WTC11 (cell line): ENCODE data around the gene NAT8L. TPM values are rescaled to one million over a fixed set of nuclear protein-coding genes. Genes with fewer than 3 reads are reported as not detected.
A peak's percentile ranks its signal among the peaks of the same experiment; 100 is the strongest.

Source experiments
- ATAC-seq: fragments of 200-7000 bp; cut with Tn5 transposase; 2 replicates; pipeline ENCODE4 v1.10.0; 2021; ENCODE audit warnings: mild to moderate bottlenecking, moderate library complexity
- CTCF ChIA-PET: fragments of 300-600 bp; sonication (Branson Sonifier 250); formaldehyde crosslinking; loops from one replicate; lab custom pipeline; 2021; ENCODE audit warnings: antibody characterized with exemption; lab: Charles Lee
- POLR2A ChIA-PET: fragments of 350-600 bp; sonication (Branson Sonifier 250); formaldehyde crosslinking; loops from one replicate; lab custom pipeline; 2021; ENCODE audit warnings: antibody characterized with exemption; lab: Charles Lee
- DNase-seq: peaks from one replicate; pipeline ENCODE4 v3.0.0; 2021; ENCODE audit warnings: low spot score
- H3K27ac Mint-ChIP-seq: 2 replicates; pipeline ENCODE4 v1.8.0; 2021; ENCODE audit warnings: mixed read lengths
- H3K27me3 Mint-ChIP-seq: 2 replicates; pipeline ENCODE4 v1.8.0; 2021; ENCODE audit warnings: low read depth, mild to moderate bottlenecking, moderate library complexity, mixed read lengths
- H3K36me3 Mint-ChIP-seq: 2 replicates; pipeline ENCODE4 v1.8.0; 2021; ENCODE audit warnings: mixed read lengths
- H3K4me1 Mint-ChIP-seq: 2 replicates; pipeline ENCODE4 v1.8.0; 2022; ENCODE audit warnings: mixed read lengths
- H3K4me3 Mint-ChIP-seq: 2 replicates; pipeline ENCODE4 v1.8.0; 2021; ENCODE audit warnings: mild to moderate bottlenecking, moderate library complexity, mixed read lengths
- H3K9me3 Mint-ChIP-seq: 2 replicates; pipeline ENCODE4 v1.8.0; 2021; ENCODE audit warnings: mixed read lengths
- CBFB ChIP-seq: sonication (generic); formaldehyde crosslinking; IDR thresholded peaks from 2 replicates; pipeline ENCODE4 v1.8.1; 2022; ENCODE audit warnings: mild to moderate bottlenecking, low read depth, missing genetic modification reagents
- GTF2I ChIP-seq: fragments of 250-450 bp; sonication (Bioruptor Pico); conservative IDR thresholded peaks from 2 replicates; pipeline ENCODE4 v1.4.0; 2021; ENCODE audit warnings: mild to moderate bottlenecking
- IRF2 ChIP-seq: sonication (generic); formaldehyde crosslinking; IDR thresholded peaks from 2 replicates; pipeline ENCODE4 v1.8.0; 2022; ENCODE audit warnings: low read depth, missing genetic modification reagents, borderline replicate concordance
- TEAD1 ChIP-seq: sonication (generic); formaldehyde crosslinking; IDR thresholded peaks from 2 replicates; pipeline ENCODE4 v1.8.0; 2022; ENCODE audit warnings: mild to moderate bottlenecking, missing genetic modification reagents
- TEAD4 ChIP-seq: sonication (generic); formaldehyde crosslinking; IDR thresholded peaks from 2 replicates; pipeline ENCODE4 v1.8.0; 2022; ENCODE audit warnings: mild to moderate bottlenecking, missing genetic modification reagents
- ZMAT4 ChIP-seq: fragments of 250-450 bp; sonication (Bioruptor Pico); IDR thresholded peaks from 2 replicates; pipeline ENCODE4 v1.9.0; 2021; ENCODE audit warnings: mild to moderate bottlenecking
- ZNF219 ChIP-seq: sonication (generic); formaldehyde crosslinking; IDR thresholded peaks from 2 replicates; pipeline ENCODE4 v1.8.0; 2023; ENCODE audit warnings: missing genetic modification reagents, mild to moderate bottlenecking, borderline replicate concordance
- ZNF232 ChIP-seq: sonication (generic); formaldehyde crosslinking; IDR thresholded peaks from 2 replicates; pipeline ENCODE4 v1.8.0; 2022; ENCODE audit warnings: mild to moderate bottlenecking, missing genetic modification reagents
- total RNA-seq: library from RNA; stranded (reverse); gene quantifications from 3 replicates; pipeline ENCODE4 v1.2.3, GENCODE V29; 2021
- TF ChIP-seq, protein P1 (sequence below): sonication (generic); formaldehyde crosslinking; IDR thresholded peaks from 2 replicates; pipeline ENCODE4 v1.8.0; 2022; ENCODE audit warnings: missing genetic modification reagents
- TF ChIP-seq, protein P2 (sequence below): fragments of 250-450 bp; sonication (Bioruptor Pico); IDR thresholded peaks from 2 replicates; pipeline ENCODE4 v1.9.0; 2021; ENCODE audit warnings: mild to moderate bottlenecking
- TF ChIP-seq, protein P3 (sequence below): sonication (generic); formaldehyde crosslinking; conservative IDR thresholded peaks from 2 replicates; pipeline ENCODE4 v1.8.1; 2022; ENCODE audit warnings: mild to moderate bottlenecking, missing genetic modification reagents

Gene NAT8L
- total RNA-seq, 1 experiment from 2014 or later = 20.0 TPM

DNA sequence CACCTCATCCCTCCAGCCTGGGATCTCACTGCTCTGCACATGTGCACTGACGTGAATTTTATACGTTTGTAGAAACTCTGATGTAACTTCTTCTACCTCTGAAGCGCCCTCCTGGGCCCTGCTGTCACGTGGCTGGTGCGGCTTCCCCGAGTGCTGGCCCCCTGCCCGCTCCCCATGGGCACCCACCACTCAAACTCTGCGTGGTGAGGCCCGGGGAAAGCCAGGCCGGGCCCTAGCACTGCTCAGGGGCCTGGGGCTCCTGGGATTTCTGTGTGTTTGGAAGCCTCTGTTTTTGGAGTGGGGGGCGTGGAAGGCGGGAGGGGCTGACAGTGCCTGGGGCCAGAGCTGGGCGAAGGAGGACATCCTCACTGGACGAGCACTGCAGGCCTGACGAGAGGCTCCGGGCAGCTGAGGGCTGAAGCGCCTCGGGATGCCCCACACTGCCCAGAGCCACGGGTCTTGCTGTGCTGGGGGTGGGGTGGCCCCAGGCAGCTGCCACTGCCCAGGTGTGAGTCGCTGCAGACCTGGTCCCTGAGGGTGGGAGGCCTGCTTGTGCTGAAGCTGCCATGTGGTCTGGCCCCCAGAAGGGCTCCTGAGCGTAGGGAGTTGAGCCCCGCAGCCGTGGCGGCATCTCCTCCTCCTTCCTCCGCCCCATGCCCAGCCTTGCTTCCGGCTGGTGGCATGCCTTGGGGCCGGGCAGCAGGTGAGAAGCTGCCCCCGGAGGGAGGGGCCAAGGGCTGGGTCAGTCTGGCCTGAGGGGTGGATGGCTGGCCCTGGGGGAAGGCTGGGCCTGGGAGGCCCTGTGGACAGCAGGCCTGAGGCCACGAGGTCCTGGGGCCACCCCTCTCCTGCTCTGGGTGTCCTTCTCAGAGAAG lies 7.7 kb downstream of the NAT8L start:
- Mint-ChIP-seq H3K4me1 (peaks cover 16% of the 10 kb centered on the region), H3K27me3 (peaks cover 4% of the 10 kb centered on the region), H3K4me3 (no peak overlapping the region), H3K36me3 (no peaks in the 10 kb centered on the region), H3K9me3 (no peaks in the 10 kb centered on the region), H3K27ac (no peak overlapping the region)
- ChIA-PET CTCF (interaction anchor here (1.5 kb wide), 1 partner anchor 318 kb away, joined by 3 read pairs; no protein-coding TSS in a partner anchor), POLR2A (interaction anchor here (0.8 kb wide), 1 partner anchor 49 kb away, joined by 3 read pairs; no protein-coding TSS in a partner anchor)
- TF ChIP-seq, protein P1, sequence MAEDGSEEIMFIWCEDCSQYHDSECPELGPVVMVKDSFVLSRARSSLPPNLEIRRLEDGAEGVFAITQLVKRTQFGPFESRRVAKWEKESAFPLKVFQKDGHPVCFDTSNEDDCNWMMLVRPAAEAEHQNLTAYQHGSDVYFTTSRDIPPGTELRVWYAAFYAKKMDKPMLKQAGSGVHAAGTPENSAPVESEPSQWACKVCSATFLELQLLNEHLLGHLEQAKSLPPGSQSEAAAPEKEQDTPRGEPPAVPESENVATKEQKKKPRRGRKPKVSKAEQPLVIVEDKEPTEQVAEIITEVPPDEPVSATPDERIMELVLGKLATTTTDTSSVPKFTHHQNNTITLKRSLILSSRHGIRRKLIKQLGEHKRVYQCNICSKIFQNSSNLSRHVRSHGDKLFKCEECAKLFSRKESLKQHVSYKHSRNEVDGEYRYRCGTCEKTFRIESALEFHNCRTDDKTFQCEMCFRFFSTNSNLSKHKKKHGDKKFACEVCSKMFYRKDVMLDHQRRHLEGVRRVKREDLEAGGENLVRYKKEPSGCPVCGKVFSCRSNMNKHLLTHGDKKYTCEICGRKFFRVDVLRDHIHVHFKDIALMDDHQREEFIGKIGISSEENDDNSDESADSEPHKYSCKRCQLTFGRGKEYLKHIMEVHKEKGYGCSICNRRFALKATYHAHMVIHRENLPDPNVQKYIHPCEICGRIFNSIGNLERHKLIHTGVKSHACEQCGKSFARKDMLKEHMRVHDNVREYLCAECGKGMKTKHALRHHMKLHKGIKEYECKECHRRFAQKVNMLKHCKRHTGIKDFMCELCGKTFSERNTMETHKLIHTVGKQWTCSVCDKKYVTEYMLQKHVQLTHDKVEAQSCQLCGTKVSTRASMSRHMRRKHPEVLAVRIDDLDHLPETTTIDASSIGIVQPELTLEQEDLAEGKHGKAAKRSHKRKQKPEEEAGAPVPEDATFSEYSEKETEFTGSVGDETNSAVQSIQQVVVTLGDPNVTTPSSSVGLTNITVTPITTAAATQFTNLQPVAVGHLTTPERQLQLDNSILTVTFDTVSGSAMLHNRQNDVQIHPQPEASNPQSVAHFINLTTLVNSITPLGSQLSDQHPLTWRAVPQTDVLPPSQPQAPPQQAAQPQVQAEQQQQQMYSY (CRISPR knock-in tag) = no peak
- no peak for TF ChIP-seq TEAD4 (CRISPR knock-in tag)
- TF ChIP-seq ZNF232 (CRISPR knock-in tag) = no peak
- no peak for TF ChIP-seq ZMAT4
- no peak for TF ChIP-seq TEAD1
- TF ChIP-seq GTF2I (CRISPR knock-in tag) = no peak
- TF ChIP-seq, protein P2, sequence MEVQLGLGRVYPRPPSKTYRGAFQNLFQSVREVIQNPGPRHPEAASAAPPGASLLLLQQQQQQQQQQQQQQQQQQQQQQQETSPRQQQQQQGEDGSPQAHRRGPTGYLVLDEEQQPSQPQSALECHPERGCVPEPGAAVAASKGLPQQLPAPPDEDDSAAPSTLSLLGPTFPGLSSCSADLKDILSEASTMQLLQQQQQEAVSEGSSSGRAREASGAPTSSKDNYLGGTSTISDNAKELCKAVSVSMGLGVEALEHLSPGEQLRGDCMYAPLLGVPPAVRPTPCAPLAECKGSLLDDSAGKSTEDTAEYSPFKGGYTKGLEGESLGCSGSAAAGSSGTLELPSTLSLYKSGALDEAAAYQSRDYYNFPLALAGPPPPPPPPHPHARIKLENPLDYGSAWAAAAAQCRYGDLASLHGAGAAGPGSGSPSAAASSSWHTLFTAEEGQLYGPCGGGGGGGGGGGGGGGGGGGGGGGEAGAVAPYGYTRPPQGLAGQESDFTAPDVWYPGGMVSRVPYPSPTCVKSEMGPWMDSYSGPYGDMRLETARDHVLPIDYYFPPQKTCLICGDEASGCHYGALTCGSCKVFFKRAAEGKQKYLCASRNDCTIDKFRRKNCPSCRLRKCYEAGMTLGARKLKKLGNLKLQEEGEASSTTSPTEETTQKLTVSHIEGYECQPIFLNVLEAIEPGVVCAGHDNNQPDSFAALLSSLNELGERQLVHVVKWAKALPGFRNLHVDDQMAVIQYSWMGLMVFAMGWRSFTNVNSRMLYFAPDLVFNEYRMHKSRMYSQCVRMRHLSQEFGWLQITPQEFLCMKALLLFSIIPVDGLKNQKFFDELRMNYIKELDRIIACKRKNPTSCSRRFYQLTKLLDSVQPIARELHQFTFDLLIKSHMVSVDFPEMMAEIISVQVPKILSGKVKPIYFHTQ = no peak
- ATAC-seq (no peak), DNase-seq (peak; percentile 10)

- ChIA-PET POLR2A (interaction anchor here (0.8 kb wide), 1 partner anchor 48 kb away, joined by 3 read pairs; no protein-coding TSS in a partner anchor), CTCF (interaction anchor here (1.5 kb wide), 1 partner anchor 319 kb away, joined by 3 read pairs; no protein-coding TSS in a partner anchor)
- Mint-ChIP-seq H3K27ac (peak overlapping the region; percentile 49), H3K9me3 (no peaks in the 10 kb centered on the region), H3K27me3 (no peaks in the 10 kb centered on the region), H3K4me3 (no peak overlapping the region), H3K4me1 (peaks cover 17% of the 10 kb centered on the region), H3K36me3 (no peaks in the 10 kb centered on the region)
- no peak for TF ChIP-seq ZNF232 (CRISPR knock-in tag)
- no peak for TF ChIP-seq ZNF219 (CRISPR knock-in tag)
- TF ChIP-seq IRF2 (CRISPR knock-in tag) = no peak
- TF ChIP-seq CBFB (CRISPR knock-in tag) = no peak
- TF ChIP-seq TEAD4 (CRISPR knock-in tag) = no peak
- TF ChIP-seq, protein P3, sequence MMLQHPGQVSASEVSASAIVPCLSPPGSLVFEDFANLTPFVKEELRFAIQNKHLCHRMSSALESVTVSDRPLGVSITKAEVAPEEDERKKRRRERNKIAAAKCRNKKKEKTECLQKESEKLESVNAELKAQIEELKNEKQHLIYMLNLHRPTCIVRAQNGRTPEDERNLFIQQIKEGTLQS (CRISPR knock-in tag) = no peak
- TF ChIP-seq, protein P1 (CRISPR knock-in tag) = no peak
- ATAC-seq = no peak
- DNase-seq = peak; percentile 12
Observed at GRCh38 chr4:2067446-2068197, 8.5 kb downstream of the NAT8L start.
